ENCODE results near the gene SSC5D. TPM values are rescaled to one million over a fixed set of nuclear protein-coding genes. Genes with fewer than 3 reads are reported as not detected.

SSC5D gene
- total and polyA plus RNA-seq, 10 of the 15 experiments (the other 5 are each of a cell fraction or from before 2014, with no cell fraction given): 0.03 to 0.13 (median 0.05) TPM; not detected in 4

DNA sequence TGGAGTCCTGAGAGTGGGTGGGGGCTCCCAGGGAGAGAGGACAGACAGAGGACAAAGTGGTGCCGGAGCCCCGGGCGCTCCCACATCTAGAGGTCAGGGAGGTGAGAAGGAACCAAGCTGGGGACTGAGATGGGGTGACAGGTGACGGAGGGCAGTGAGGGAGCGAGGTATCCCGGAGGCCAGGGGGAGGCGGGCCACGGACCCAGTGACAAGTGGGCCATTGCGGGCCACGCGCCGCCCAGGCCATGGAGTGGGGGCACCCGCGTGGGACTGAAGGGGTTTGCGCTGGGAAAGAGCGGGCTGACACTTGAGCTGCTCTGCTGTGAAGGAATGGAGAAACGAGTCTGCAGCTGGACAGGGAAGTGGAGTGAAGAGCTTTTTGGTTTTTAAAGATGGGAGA is 9.2 kb upstream of the SSC5D start:
- Histone ChIP-seq H4K20me1 (ENCODE audit: control insufficient read depth, insufficient read depth) (no peaks in the 10 kb centered on the region), H3K4me3 (no peak overlapping the region), H3K36me3 (ENCODE audit: control insufficient read depth in 2 of 2, insufficient read depth in 2 of 2, low read length in 1 of 2) (peaks cover 0 to 9% of the 10 kb centered on the region in 2 experiments; a peak in 2 of 4 replicates), H3K4me1 (ENCODE audit: control insufficient read depth, insufficient read depth, low read length) (peaks cover 23% of the 10 kb centered on the region), H3K4me2 (ENCODE audit: control insufficient read depth, insufficient read depth) (no peak overlapping the region), H3K9me3 (replicated peaks; ENCODE audit: control insufficient read depth, insufficient read depth, low read length) (no peaks in the 10 kb centered on the region), H3K27ac (ENCODE audit: control insufficient read depth, insufficient read depth) (no peak overlapping the region), H3K27me3 (replicated peaks in 1 of 2; ENCODE audit: control insufficient read depth in 2 of 2, insufficient read depth in 2 of 2, low read length in 1 of 2) (no peaks in the 10 kb centered on the region), H3K79me2 (ENCODE audit: control insufficient read depth, insufficient read depth, low read length) (peaks cover 6% of the 10 kb centered on the region), H3K9ac (ENCODE audit: control insufficient read depth, insufficient read depth, low read length) (no peak overlapping the region), H2AFZ (ENCODE audit: control insufficient read depth, low read depth, low read length) (no peak overlapping the region)
- ATAC-seq (no peak), DNase-seq (ENCODE audit: low read depth, low spot score) (no peak), FAIRE-seq (no peak)
- CTCF ChIA-PET: interaction anchor here (1.1 to 3.7 kb wide), 2 partner anchors 12 to 26 kb away, joined by 4 to 26 read pairs; no protein-coding TSS in a partner anchor
- TF ChIP-seq JUND (IDR thresholded peaks at IDR 0.05; ENCODE audit: low read depth, low read length) (no peak), BHLHE40 (IDR thresholded peaks at IDR 0.05; ENCODE audit: borderline replicate concordance in 1 of 2, low read depth in 2 of 2, low read length in 1 of 2) (no peak), SP1 (IDR thresholded peaks at IDR 0.05; ENCODE audit: low read depth, low read length) (no peak), HDGF (IDR thresholded peaks at IDR 0.05) (no peak), SMC3 (IDR thresholded peaks at IDR 0.05; ENCODE audit: borderline replicate concordance, low read length) (no peak), TBL1XR1 (IDR thresholded peaks at IDR 0.05; ENCODE audit: low read depth, low read length) (no peak)
- in situ Hi-C loops (cut with MboI) (no loop called here), intact Hi-C loops (cut with micrococcal nuclease; ENCODE audit: unreplicated experiment) (no loop called here)
- WGBS (ENCODE audit: insufficient coverage, insufficient replicate concordance, low lambda C conversion rate, missing lambda C conversion rate): 90% methylated on average over 17 of the region's 17 CpGs
- SMC1A ChIA-PET (ENCODE audit: uncharacterized antibody, unreplicated experiment): no interaction called here
- RAD21 ChIA-PET (ENCODE audit: unreplicated experiment): interaction anchor here (0.6 to 1.0 kb wide), 2 partner anchors 17 to 25 kb away, joined by 3 to 4 read pairs; no protein-coding TSS in a partner anchor
- BruUV-seq (replicated peaks): no TSS peak
- POLR2A ChIA-PET: no interaction called here

DNA sequence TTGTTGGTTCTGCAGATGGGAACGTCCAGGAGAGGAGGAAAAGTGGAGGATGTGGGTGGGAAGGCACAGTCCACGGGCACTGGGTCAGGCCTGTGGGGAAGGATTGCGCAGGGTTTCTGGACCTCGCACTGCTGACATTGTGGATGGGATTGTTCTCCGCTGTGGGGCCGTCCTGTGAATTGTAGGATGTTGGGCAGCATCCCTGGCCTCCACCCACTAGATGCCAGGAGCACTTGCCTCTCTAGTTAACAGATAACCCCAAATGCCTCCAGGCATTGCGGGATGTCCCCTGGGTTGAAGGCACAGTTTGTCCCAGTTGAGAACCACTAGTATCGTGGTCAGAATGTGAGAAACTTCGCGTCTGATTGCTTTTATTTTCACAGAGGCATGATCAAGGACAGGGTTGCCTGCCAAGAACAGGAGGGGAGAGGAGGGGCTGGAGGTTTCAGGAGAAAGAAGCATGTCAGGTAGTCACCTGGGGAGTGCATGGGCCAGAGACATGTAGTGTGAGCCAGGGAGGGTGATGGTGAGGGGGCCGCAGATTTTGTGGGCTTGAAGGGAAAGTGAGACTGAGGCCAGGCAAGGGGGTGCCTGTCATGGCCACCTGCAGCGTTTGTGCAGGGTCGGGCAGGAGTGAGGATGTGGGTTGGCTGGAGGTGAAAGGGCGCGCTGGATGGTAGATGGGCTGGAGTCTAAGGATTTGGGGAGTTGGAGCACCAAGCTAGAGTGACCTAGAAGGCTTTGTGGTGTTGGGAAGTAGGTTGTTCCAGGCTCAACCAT is 8.6 kb upstream of the SSC5D start:
- no peak overlapping the region for H2AFZ ChIP-seq (ENCODE audit: control insufficient read depth, low read depth, low read length)
- H3K27ac ChIP-seq (ENCODE audit: control insufficient read depth, insufficient read depth): no peak overlapping the region
- H3K4me2 ChIP-seq (ENCODE audit: control insufficient read depth, insufficient read depth): 0 out of 2 replicates have a peak overlapping the region, but pooled peaks have one; percentile 14
- DNase-seq (ENCODE audit: low read depth, low spot score) (no peak), ATAC-seq (no peak), FAIRE-seq (no peak)
- H3K36me3 ChIP-seq (ENCODE audit: control insufficient read depth in 2 of 2, insufficient read depth in 2 of 2, low read length in 1 of 2): peaks cover 0 to 9% of the 10 kb centered on the region in 2 experiments; a peak in 2 of 4 replicates
- no TSS peak for BruUV-seq (replicated peaks)
- SMC1A ChIA-PET (ENCODE audit: uncharacterized antibody, unreplicated experiment): no interaction called here
- POLR2A ChIA-PET: no interaction called here
- H3K9me3 ChIP-seq (replicated peaks; ENCODE audit: control insufficient read depth, insufficient read depth, low read length): no peaks in the 10 kb centered on the region
- H3K4me1 ChIP-seq (ENCODE audit: control insufficient read depth, insufficient read depth, low read length): peaks cover 28% of the 10 kb centered on the region
- WGBS (ENCODE audit: insufficient coverage, insufficient replicate concordance, low lambda C conversion rate, missing lambda C conversion rate): 74% methylated on average over 15 of the region's 15 CpGs
- H3K4me3 ChIP-seq: no peak overlapping the region
- RAD21 ChIA-PET (ENCODE audit: unreplicated experiment): interaction anchor here (0.6 to 1.0 kb wide), 2 partner anchors 18 to 24 kb away, joined by 3 to 4 read pairs; no protein-coding TSS in a partner anchor
- H3K79me2 ChIP-seq (ENCODE audit: control insufficient read depth, insufficient read depth, low read length): peaks cover 6% of the 10 kb centered on the region
- no peaks in the 10 kb centered on the region for H3K27me3 ChIP-seq (replicated peaks in 1 of 2; ENCODE audit: control insufficient read depth in 2 of 2, insufficient read depth in 2 of 2, low read length in 1 of 2)
- H3K9ac ChIP-seq (ENCODE audit: control insufficient read depth, insufficient read depth, low read length): no peak overlapping the region
- in situ Hi-C loops (cut with MboI): no loop called here
- intact Hi-C loops (cut with micrococcal nuclease; ENCODE audit: unreplicated experiment): no loop called here
- CTCF ChIA-PET: interaction anchor here (1.1 kb wide), 1 partner anchor 12 kb away, joined by 4 read pairs; no protein-coding TSS in a partner anchor
- H4K20me1 ChIP-seq (ENCODE audit: control insufficient read depth, insufficient read depth): no peaks in the 10 kb centered on the region
- TF ChIP-seq NR2F1 (conservative IDR thresholded peaks at IDR 0.05) (no peak), MTA2 (IDR thresholded peaks at IDR 0.05; ENCODE audit: low read depth) (no peak), RAD21 (IDR thresholded peaks at IDR 0.05; ENCODE audit: insufficient read depth, low read depth, low read length) (no peak), SPI1 (IDR thresholded peaks at IDR 0.05; ENCODE audit: borderline replicate concordance, insufficient read depth, low read depth, low read length) (no peak)
- TF ChIP-seq, protein P1, sequence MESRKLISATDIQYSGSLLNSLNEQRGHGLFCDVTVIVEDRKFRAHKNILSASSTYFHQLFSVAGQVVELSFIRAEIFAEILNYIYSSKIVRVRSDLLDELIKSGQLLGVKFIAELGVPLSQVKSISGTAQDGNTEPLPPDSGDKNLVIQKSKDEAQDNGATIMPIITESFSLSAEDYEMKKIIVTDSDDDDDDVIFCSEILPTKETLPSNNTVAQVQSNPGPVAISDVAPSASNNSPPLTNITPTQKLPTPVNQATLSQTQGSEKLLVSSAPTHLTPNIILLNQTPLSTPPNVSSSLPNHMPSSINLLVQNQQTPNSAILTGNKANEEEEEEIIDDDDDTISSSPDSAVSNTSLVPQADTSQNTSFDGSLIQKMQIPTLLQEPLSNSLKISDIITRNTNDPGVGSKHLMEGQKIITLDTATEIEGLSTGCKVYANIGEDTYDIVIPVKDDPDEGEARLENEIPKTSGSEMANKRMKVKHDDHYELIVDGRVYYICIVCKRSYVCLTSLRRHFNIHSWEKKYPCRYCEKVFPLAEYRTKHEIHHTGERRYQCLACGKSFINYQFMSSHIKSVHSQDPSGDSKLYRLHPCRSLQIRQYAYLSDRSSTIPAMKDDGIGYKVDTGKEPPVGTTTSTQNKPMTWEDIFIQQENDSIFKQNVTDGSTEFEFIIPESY (IDR thresholded peaks at IDR 0.05): no peak
- TF ChIP-seq, protein P2, sequence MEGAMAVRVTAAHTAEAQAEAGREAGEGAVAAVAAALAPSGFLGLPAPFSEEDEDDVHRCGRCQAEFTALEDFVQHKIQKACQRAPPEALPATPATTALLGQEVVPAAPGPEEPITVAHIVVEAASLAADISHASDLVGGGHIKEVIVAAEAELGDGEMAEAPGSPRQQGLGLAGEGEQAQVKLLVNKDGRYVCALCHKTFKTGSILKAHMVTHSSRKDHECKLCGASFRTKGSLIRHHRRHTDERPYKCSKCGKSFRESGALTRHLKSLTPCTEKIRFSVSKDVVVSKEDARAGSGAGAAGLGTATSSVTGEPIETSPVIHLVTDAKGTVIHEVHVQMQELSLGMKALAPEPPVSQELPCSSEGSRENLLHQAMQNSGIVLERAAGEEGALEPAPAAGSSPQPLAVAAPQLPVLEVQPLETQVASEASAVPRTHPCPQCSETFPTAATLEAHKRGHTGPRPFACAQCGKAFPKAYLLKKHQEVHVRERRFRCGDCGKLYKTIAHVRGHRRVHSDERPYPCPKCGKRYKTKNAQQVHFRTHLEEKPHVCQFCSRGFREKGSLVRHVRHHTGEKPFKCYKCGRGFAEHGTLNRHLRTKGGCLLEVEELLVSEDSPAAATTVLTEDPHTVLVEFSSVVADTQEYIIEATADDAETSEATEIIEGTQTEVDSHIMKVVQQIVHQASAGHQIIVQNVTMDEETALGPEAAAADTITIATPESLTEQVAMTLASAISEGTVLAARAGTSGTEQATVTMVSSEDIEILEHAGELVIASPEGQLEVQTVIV (IDR thresholded peaks at IDR 0.05; ENCODE audit: borderline replicate concordance, partially characterized antibody): no peak

Measured in GM12878 (cell line).